ENCODE results near the gene SLAMF6.

DNA sequence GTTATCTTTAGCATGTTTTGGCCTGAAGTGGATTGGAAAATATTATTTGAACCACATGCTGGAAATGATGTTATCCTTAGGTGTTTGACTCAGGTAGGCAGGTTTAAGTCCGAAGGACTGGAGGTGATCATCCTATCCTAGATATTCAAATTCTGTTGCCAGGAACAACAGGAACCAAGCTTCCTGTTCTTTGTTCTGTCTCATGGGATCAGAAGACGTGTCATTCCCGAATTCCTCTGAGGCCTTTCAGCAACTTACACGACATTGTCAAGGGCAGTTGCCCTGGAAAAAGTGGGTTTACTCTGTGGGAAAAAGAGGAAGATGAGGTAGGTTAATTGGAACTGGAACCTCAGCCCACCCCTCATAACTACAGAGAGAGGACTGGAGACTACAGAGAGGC, 36.6 kb downstream of the SLAMF6 start:
- TF ChIP-seq, protein P1, sequence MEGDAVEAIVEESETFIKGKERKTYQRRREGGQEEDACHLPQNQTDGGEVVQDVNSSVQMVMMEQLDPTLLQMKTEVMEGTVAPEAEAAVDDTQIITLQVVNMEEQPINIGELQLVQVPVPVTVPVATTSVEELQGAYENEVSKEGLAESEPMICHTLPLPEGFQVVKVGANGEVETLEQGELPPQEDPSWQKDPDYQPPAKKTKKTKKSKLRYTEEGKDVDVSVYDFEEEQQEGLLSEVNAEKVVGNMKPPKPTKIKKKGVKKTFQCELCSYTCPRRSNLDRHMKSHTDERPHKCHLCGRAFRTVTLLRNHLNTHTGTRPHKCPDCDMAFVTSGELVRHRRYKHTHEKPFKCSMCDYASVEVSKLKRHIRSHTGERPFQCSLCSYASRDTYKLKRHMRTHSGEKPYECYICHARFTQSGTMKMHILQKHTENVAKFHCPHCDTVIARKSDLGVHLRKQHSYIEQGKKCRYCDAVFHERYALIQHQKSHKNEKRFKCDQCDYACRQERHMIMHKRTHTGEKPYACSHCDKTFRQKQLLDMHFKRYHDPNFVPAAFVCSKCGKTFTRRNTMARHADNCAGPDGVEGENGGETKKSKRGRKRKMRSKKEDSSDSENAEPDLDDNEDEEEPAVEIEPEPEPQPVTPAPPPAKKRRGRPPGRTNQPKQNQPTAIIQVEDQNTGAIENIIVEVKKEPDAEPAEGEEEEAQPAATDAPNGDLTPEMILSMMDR (IDR thresholded peaks at IDR 0.05) = no peak
- TF ChIP-seq ZFX (IDR thresholded peaks at IDR 0.05; ENCODE audit: borderline replicate concordance) = no peak

Data from 22Rv1 (cell line).